ENCODE results near the gene PLA2R1. TPM values are rescaled to one million over a fixed set of nuclear protein-coding genes. Genes with fewer than 3 reads are reported as not detected.
"Not testable (repeated sequence)": the region's sequence is repeated elsewhere in the genome, so short reads cannot be mapped to it uniquely, and the experiment has no call there.

PLA2R1 gene
- total RNA-seq, 2 donors from 2014 or later = 3.2 to 6.7 TPM

- no peak overlapping the region for H3K4me3 ChIP-seq
- H3K36me3 ChIP-seq = no peaks in the 10 kb centered on the region
- intact Hi-C loops (cut with DNase I) = no loop called here
- TF ChIP-seq, protein P1, sequence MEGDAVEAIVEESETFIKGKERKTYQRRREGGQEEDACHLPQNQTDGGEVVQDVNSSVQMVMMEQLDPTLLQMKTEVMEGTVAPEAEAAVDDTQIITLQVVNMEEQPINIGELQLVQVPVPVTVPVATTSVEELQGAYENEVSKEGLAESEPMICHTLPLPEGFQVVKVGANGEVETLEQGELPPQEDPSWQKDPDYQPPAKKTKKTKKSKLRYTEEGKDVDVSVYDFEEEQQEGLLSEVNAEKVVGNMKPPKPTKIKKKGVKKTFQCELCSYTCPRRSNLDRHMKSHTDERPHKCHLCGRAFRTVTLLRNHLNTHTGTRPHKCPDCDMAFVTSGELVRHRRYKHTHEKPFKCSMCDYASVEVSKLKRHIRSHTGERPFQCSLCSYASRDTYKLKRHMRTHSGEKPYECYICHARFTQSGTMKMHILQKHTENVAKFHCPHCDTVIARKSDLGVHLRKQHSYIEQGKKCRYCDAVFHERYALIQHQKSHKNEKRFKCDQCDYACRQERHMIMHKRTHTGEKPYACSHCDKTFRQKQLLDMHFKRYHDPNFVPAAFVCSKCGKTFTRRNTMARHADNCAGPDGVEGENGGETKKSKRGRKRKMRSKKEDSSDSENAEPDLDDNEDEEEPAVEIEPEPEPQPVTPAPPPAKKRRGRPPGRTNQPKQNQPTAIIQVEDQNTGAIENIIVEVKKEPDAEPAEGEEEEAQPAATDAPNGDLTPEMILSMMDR (IDR thresholded peaks at IDR 0.05) = no peak
- no peak for DNase-seq
- H3K9ac ChIP-seq (ENCODE audit: low read depth in 2 of 2, low read length in 2 of 2) = no peak overlapping the region
- H3K27me3 ChIP-seq = no peaks in the 10 kb centered on the region
- H3K9me3 ChIP-seq = no peaks in the 10 kb centered on the region
- H3K4me1 ChIP-seq = no peaks in the 10 kb centered on the region
- H3K27ac ChIP-seq = no peak overlapping the region
Measured at GRCh38 chr2:160042054-160042453, 20.4 kb downstream of the PLA2R1 start.

- H3K36me3 ChIP-seq = no peaks in the 10 kb centered on the region
- TF ChIP-seq, protein P1 (IDR thresholded peaks at IDR 0.05) = no peak
- H3K27ac ChIP-seq = no peak overlapping the region
- H3K27me3 ChIP-seq = no peaks in the 10 kb centered on the region
- no peaks in the 10 kb centered on the region for H3K9me3 ChIP-seq
- H3K4me1 ChIP-seq = no peaks in the 10 kb centered on the region
- intact Hi-C loops (cut with DNase I) = no loop called here
- no peak for DNase-seq
- H3K9ac ChIP-seq (ENCODE audit: low read depth in 2 of 2, low read length in 2 of 2) = no peak overlapping the region
- H3K4me3 ChIP-seq = no peak overlapping the region
Measured at GRCh38 chr2:160041091-160041490, 21.3 kb downstream of the PLA2R1 start.

DNA sequence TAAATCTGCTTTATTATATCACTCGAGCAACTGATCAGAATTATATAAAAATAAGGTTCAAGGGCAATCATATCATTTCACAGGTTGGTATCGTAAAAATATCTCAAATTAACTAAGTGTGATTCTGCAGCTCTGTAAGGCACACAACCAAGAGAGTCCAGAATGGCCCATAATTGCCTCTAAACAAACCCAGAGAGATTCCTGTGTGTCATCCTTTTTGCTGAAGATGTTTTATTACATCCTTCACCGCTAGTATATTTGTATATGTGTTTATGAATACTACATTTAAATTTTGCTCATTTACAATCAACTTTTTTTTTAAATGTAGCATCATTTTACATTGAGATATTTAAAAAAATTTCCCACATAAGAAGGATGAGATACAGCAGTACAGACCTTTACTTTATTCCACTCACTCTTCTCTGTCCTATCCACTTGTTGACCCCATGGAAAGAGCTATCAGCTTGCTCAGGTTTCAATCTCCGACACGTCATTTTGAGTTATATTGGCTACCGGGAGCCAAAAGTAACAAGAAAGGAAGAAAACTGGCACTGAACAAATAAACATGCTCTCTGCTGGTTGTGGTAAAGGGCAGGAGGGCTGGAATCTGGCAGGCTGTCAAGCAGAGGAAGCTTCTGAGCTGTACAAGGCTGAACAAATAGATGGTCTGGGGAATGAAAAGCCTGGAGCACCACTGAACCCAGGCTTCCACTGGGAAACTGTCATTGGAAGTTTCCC is 23.1 kb downstream of the PLA2R1 start:
- Histone ChIP-seq H3K9ac (ENCODE audit: low read depth in 2 of 2, low read length in 2 of 2) (no peak overlapping the region), H3K27me3 (no peaks in the 10 kb centered on the region), H3K36me3 (no peaks in the 10 kb centered on the region), H3K27ac (no peak overlapping the region), H3K9me3 (no peaks in the 10 kb centered on the region), H3K4me3 (no peak overlapping the region), H3K4me1 (no peaks in the 10 kb centered on the region)
- no peak for DNase-seq
- TF ChIP-seq, protein P1 (IDR thresholded peaks at IDR 0.05) = no peak
- intact Hi-C loops (cut with DNase I) = no loop called here

DNA sequence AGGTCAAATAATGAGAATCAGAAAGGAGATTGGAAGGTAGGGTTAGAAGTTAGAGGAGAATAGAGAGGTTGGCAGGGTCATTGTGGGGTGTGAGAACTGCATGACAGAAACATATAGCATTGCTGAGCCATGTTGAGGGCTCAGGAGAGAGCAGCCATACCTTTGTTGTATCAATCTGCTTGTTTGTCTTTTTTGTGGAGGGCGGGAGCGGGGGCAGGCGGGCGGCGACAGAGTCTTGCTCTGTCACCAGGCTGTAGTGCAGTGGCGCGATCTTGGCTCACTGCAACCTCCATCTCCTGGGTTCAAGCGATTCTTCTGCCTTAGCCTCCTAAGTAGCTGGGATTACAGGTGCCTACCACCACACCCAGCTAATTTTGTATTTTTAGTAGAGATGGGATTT is 23.8 kb downstream of the PLA2R1 start:
- H3K9me3 ChIP-seq; H3K27ac ChIP-seq; H3K27me3 ChIP-seq; H3K4me3 ChIP-seq; DNase-seq; H3K36me3 ChIP-seq; H3K9ac ChIP-seq (ENCODE audit: low read depth in 2 of 2, low read length in 2 of 2); intact Hi-C loops (cut with DNase I); H3K4me1 ChIP-seq: not testable (repeated sequence)

DNA sequence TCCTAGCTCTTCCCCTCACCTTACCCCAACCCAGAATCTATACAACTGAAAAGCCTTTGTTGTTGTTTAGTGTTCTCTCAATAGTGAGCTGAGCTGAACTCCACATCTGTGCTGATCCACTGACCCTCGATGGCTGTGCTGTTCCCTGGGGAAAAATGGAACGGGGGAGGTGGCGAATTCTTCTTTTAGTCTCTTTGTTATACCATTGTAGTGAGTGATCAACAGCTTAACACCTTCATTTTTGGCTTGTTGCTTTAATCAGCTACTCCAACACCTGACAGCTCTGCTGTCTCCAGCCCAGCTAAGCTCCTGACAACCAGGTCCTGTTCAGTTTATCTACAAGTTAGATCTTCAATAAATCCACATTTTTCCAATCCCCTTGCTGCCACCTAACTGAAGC is 25.7 kb downstream of the PLA2R1 start:
- TF ChIP-seq, protein P1 (IDR thresholded peaks at IDR 0.05) = no peak
- Histone ChIP-seq H3K36me3 (no peaks in the 10 kb centered on the region), H3K4me1 (no peaks in the 10 kb centered on the region), H3K27ac (no peak overlapping the region), H3K4me3 (no peak overlapping the region), H3K9ac (ENCODE audit: low read depth in 2 of 2, low read length in 2 of 2) (no peak overlapping the region), H3K9me3 (no peaks in the 10 kb centered on the region), H3K27me3 (no peaks in the 10 kb centered on the region)
- no peak for DNase-seq
- intact Hi-C loops (cut with DNase I) = no loop called here

- TF ChIP-seq, protein P1 (IDR thresholded peaks at IDR 0.05) = no peak
Measured at GRCh38 chr2:160035125-160035524, 27.3 kb downstream of the PLA2R1 start.

More at GRCh38 chr2:160035125-160035524, 27.3 kb downstream of the PLA2R1 start:
- H3K36me3 ChIP-seq = no peaks in the 10 kb centered on the region
- no peaks in the 10 kb centered on the region for H3K9me3 ChIP-seq
- H3K4me1 ChIP-seq = no peaks in the 10 kb centered on the region
- no peak overlapping the region for H3K27ac ChIP-seq
- no peak overlapping the region for H3K4me3 ChIP-seq
- H3K27me3 ChIP-seq = no peaks in the 10 kb centered on the region
- H3K9ac ChIP-seq (ENCODE audit: low read depth in 2 of 2, low read length in 2 of 2) = no peak overlapping the region
- no peak for DNase-seq
- intact Hi-C loops (cut with DNase I) = no loop called here

Measured in colonic mucosa (tissue), 4 donors.